ENCODE data around the gene MYH14. TPM values are rescaled to one million over a fixed set of nuclear protein-coding genes. Genes with fewer than 3 reads are reported as not detected.

The MYH14 gene
- total RNA-seq, 1 donor from 2014 or later: 0.59 TPM

- no peaks in the 10 kb centered on the region for H3K4me1 Mint-ChIP-seq (ENCODE audit: low read depth, unreplicated experiment)
- no peaks in the 10 kb centered on the region for H3K36me3 Mint-ChIP-seq (ENCODE audit: unreplicated experiment)
- H3K27ac Mint-ChIP-seq (ENCODE audit: unreplicated experiment): no peak overlapping the region
- no peak for DNase-seq
- H3K27me3 Mint-ChIP-seq (ENCODE audit: unreplicated experiment): no peaks in the 10 kb centered on the region
- H3K4me3 Mint-ChIP-seq (ENCODE audit: unreplicated experiment): no peak overlapping the region
- no peaks in the 10 kb centered on the region for H3K9me3 Mint-ChIP-seq (ENCODE audit: unreplicated experiment)
- no peak for TF ChIP-seq CTCF (IDR thresholded peaks at IDR 0.05; ENCODE audit: partially characterized antibody, unreplicated experiment)
These were observed 12.4 kb downstream of the MYH14 start for GRCh38 chr19:50215820-50216219.

- DNase-seq: no peak
- TF ChIP-seq CTCF (IDR thresholded peaks at IDR 0.05; ENCODE audit: partially characterized antibody, unreplicated experiment): no peak
- Mint-ChIP-seq H3K27me3 (ENCODE audit: unreplicated experiment) (no peaks in the 10 kb centered on the region), H3K4me1 (ENCODE audit: low read depth, unreplicated experiment) (no peaks in the 10 kb centered on the region), H3K36me3 (ENCODE audit: unreplicated experiment) (peaks cover 5% of the 10 kb centered on the region), H3K27ac (ENCODE audit: unreplicated experiment) (no peak overlapping the region), H3K4me3 (ENCODE audit: unreplicated experiment) (no peak overlapping the region), H3K9me3 (ENCODE audit: unreplicated experiment) (no peaks in the 10 kb centered on the region)
These were observed 17.7 kb downstream of the MYH14 start for GRCh38 chr19:50221087-50221486.

- Mint-ChIP-seq H3K4me1 (ENCODE audit: low read depth, unreplicated experiment) (no peaks in the 10 kb centered on the region), H3K27me3 (ENCODE audit: unreplicated experiment) (no peaks in the 10 kb centered on the region), H3K27ac (ENCODE audit: unreplicated experiment) (no peak overlapping the region), H3K36me3 (ENCODE audit: unreplicated experiment) (peaks cover 5% of the 10 kb centered on the region), H3K9me3 (ENCODE audit: unreplicated experiment) (no peaks in the 10 kb centered on the region), H3K4me3 (ENCODE audit: unreplicated experiment) (no peak overlapping the region)
- no peak for TF ChIP-seq CTCF (IDR thresholded peaks at IDR 0.05; ENCODE audit: partially characterized antibody, unreplicated experiment)
- no peak for DNase-seq
These were observed 19.4 kb downstream of the MYH14 start for GRCh38 chr19:50222691-50223438.

GRCh38 chr19:50223439-50223716 lies 20.0 kb downstream of the MYH14 start:
- Mint-ChIP-seq H3K4me3 (ENCODE audit: unreplicated experiment) (no peak overlapping the region), H3K9me3 (ENCODE audit: unreplicated experiment) (no peaks in the 10 kb centered on the region), H3K36me3 (ENCODE audit: unreplicated experiment) (peaks cover 5% of the 10 kb centered on the region), H3K4me1 (ENCODE audit: low read depth, unreplicated experiment) (no peaks in the 10 kb centered on the region), H3K27ac (ENCODE audit: unreplicated experiment) (no peak overlapping the region), H3K27me3 (ENCODE audit: unreplicated experiment) (no peaks in the 10 kb centered on the region)
- no peak for TF ChIP-seq CTCF (IDR thresholded peaks at IDR 0.05; ENCODE audit: partially characterized antibody, unreplicated experiment)
- DNase-seq: no peak

GRCh38 chr19:50224986-50225747 lies 21.7 kb downstream of the MYH14 start:
- H3K27me3 Mint-ChIP-seq (ENCODE audit: unreplicated experiment): peaks cover 2% of the 10 kb centered on the region
- no peak for TF ChIP-seq CTCF (IDR thresholded peaks at IDR 0.05; ENCODE audit: partially characterized antibody, unreplicated experiment)
- H3K9me3 Mint-ChIP-seq (ENCODE audit: unreplicated experiment): no peaks in the 10 kb centered on the region

More at GRCh38 chr19:50224986-50225747, 21.7 kb downstream of the MYH14 start:
- no peak overlapping the region for H3K27ac Mint-ChIP-seq (ENCODE audit: unreplicated experiment)
- no peaks in the 10 kb centered on the region for H3K4me1 Mint-ChIP-seq (ENCODE audit: low read depth, unreplicated experiment)
- no peak for DNase-seq
- peaks cover 5% of the 10 kb centered on the region for H3K36me3 Mint-ChIP-seq (ENCODE audit: unreplicated experiment)
- H3K4me3 Mint-ChIP-seq (ENCODE audit: unreplicated experiment): no peak overlapping the region

All from glutamatergic neuron (in vitro differentiated cells).